Measurements from ENCODE around the gene MEF2A.
"Not testable (repeated sequence)": the region's sequence is repeated elsewhere in the genome, so short reads cannot be mapped to it uniquely, and the experiment has no call there.

Gene MEF2A

GRCh38 chr15:99657996-99658395, 92.2 kb downstream of the MEF2A start:
- no peak for DNase-seq

- DNase-seq: no peak
Observed at GRCh38 chr15:99662903-99663302, 97.1 kb downstream of the MEF2A start.

GRCh38 chr15:99666073-99666472, 100.3 kb downstream of the MEF2A start:
- not testable (repeated sequence) for DNase-seq

- DNase-seq: no peak
Observed at GRCh38 chr15:99668533-99669182, 102.9 kb downstream of the MEF2A start.

- no peak for DNase-seq
Observed at GRCh38 chr15:99669250-99669649, 103.5 kb downstream of the MEF2A start.

- no peak for DNase-seq
Observed at GRCh38 chr15:99671926-99672635, 106.3 kb downstream of the MEF2A start.

GRCh38 chr15:99673111-99673510, 107.3 kb downstream of the MEF2A start:
- DNase-seq: no peak

GRCh38 chr15:99674279-99674678, 108.5 kb downstream of the MEF2A start:
- no peak for DNase-seq

- no peak for DNase-seq
Observed at GRCh38 chr15:99677540-99678134, 111.9 kb downstream of the MEF2A start.

- no peak for DNase-seq
Observed at GRCh38 chr15:99680276-99680675, 114.5 kb downstream of the MEF2A start.

- DNase-seq: no peak
Observed at GRCh38 chr15:99681990-99682389, 116.2 kb downstream of the MEF2A start.

- no peak for DNase-seq
Observed at GRCh38 chr15:99682455-99682854, 116.7 kb downstream of the MEF2A start.

- DNase-seq: no peak
Observed at GRCh38 chr15:99683000-99683670, 117.4 kb downstream of the MEF2A start.

- DNase-seq: no peak
Observed at GRCh38 chr15:99686290-99686689, 120.5 kb downstream of the MEF2A start.

- DNase-seq: no peak
Observed at GRCh38 chr15:99692825-99693224, 127.0 kb downstream of the MEF2A start.

- no peak for DNase-seq
Observed at GRCh38 chr15:99696096-99696495, 130.3 kb downstream of the MEF2A start.

GRCh38 chr15:99702895-99703602, 137.3 kb downstream of the MEF2A start:
- DNase-seq: no peak

- peak; percentile 45 to 73 for DNase-seq
Observed at GRCh38 chr15:99703603-99704443, 138.0 kb downstream of the MEF2A start.

- peak; percentile 38 to 87 for DNase-seq
Observed at GRCh38 chr15:99704444-99704838, 138.7 kb downstream of the MEF2A start.

- no peak for DNase-seq
Observed at GRCh38 chr15:99706557-99707303, 140.9 kb downstream of the MEF2A start.

Measured in SW 1271 (cell line).